ENCODE measurements around the gene RRN3.

DNA sequence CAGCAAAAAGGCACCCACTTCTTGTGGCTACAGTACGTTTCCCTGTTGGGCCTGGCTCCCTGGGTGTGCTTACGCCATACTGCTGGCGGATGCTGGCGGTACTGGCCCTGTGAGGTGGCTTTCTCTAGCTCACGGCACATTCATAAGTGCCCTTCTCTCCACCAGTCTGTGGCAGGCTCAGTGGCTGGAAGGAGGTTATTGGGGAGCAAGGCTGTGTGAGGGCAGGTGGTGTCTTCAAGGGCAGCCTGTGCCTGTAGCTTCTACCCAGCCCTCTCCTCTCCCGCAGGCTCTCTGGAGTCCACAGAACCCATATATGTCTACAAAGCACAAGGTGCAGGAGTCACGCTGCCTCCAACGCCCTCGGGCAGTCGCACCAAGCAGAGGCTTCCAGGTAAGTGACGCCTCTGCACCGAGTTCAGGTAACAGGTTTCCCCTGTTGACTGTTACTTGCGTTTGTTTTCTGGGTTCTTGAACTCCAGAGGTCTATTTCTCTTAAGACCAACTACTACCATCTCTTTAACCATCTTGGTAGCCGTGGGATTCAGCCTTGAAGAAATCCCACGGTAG, 58.8 kb downstream of the RRN3 start:
- TF ChIP-seq, protein P1, sequence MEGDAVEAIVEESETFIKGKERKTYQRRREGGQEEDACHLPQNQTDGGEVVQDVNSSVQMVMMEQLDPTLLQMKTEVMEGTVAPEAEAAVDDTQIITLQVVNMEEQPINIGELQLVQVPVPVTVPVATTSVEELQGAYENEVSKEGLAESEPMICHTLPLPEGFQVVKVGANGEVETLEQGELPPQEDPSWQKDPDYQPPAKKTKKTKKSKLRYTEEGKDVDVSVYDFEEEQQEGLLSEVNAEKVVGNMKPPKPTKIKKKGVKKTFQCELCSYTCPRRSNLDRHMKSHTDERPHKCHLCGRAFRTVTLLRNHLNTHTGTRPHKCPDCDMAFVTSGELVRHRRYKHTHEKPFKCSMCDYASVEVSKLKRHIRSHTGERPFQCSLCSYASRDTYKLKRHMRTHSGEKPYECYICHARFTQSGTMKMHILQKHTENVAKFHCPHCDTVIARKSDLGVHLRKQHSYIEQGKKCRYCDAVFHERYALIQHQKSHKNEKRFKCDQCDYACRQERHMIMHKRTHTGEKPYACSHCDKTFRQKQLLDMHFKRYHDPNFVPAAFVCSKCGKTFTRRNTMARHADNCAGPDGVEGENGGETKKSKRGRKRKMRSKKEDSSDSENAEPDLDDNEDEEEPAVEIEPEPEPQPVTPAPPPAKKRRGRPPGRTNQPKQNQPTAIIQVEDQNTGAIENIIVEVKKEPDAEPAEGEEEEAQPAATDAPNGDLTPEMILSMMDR (conservative IDR thresholded peaks at IDR 0.05 in 1 of 2, IDR thresholded peaks at IDR 0.05 in 1 of 2; ENCODE audit: extremely low read depth in 1 of 2, insufficient read depth in 1 of 2, low read depth in 1 of 2, low read length in 2 of 2) = no peak
- no peak for TF ChIP-seq EZH2 (IDR thresholded peaks at IDR 0.05; ENCODE audit: borderline replicate concordance, low read length)

Measured in mammary epithelial cell (primary cell).